Lung (tissue), 12 donors: ENCODE data around the gene ADGRL1. TPM values are rescaled to one million over a fixed set of nuclear protein-coding genes. Genes with fewer than 3 reads are reported as not detected.
"Not testable (repeated sequence)": the region's sequence is repeated elsewhere in the genome, so short reads cannot be mapped to it uniquely, and the experiment has no call there.

Source experiments
- ATAC-seq: fragments of 200-7000 bp; cut with Tn5 transposase; one replicate; pipeline ENCODE4 v1.9.1; 2020; ENCODE audit warnings: moderate number of reproducible peaks; ENCODE audit not compliant: insufficient read depth, low FRiP score
- DNase-seq, 3 donors: peaks; one replicate each; pipeline ENCODE4 v3.0.0-alpha.2; 2013 to 2017
- H3K27ac ChIP-seq, 2 donors: one replicate each; pipeline ENCODE4 v1.5.1; 2013; ENCODE audit warnings: mild to moderate bottlenecking in 2 of 2, moderate library complexity in 2 of 2, control low read depth in 1 of 2, inconsistent platforms in 1 of 2, low read depth in 1 of 2, low read length in 1 of 2
- H3K27me3 ChIP-seq, 3 donors: one replicate each; pipeline ENCODE4 v1.5.1; 2013; ENCODE audit warnings: low read length in 2 of 3; ENCODE audit not compliant: control insufficient read depth in 3 of 3, insufficient read depth in 3 of 3
- H3K36me3 ChIP-seq, 4 donors: one replicate each; pipeline ENCODE4 v1.5.1; 2013; ENCODE audit warnings: low read length in 4 of 4, mild to moderate bottlenecking in 1 of 4, moderate library complexity in 1 of 4; ENCODE audit not compliant: control insufficient read depth in 4 of 4, insufficient read depth in 4 of 4
- H3K4me1 ChIP-seq, 5 donors: one replicate each; pipeline ENCODE4 v1.5.1; 2013; ENCODE audit warnings: low read length in 5 of 5, mild to moderate bottlenecking in 2 of 5, moderate library complexity in 1 of 5; ENCODE audit not compliant: control insufficient read depth in 5 of 5, insufficient read depth in 5 of 5
- H3K4me3 ChIP-seq: one replicate; pipeline ENCODE4 v1.5.1; 2013; ENCODE audit warnings: mild to moderate bottlenecking, control low read depth, moderate library complexity
- H3K9ac ChIP-seq, 2 donors: one replicate each; pipeline ENCODE4 v1.5.1; 2013; ENCODE audit warnings: low read length in 2 of 2, control low read depth in 1 of 2; ENCODE audit not compliant: insufficient read depth in 1 of 2
- H3K9me3 ChIP-seq, 4 donors: one replicate each; pipeline ENCODE4 v1.5.1; 2013; ENCODE audit warnings: low read length in 3 of 4, mild to moderate bottlenecking in 1 of 4, moderate library complexity in 1 of 4; ENCODE audit not compliant: control insufficient read depth in 4 of 4, insufficient read depth in 3 of 4
- CTCF ChIP-seq: IDR thresholded peaks from 2 replicates; pipeline ENCODE4 v1.5.1; 2012; ENCODE audit warnings: mild to moderate bottlenecking; ENCODE audit errors: control extremely low read depth, extremely low read depth
- WGBS, 2 donors: extraction: QIAGEN DNeasy Blood & Tissue Kit; methylation state at CpG; one replicate each; pipeline ENCODE4 v1.1.7; 2013; 5-methylcytosine and 5-hydroxymethylcytosine counted together
- polyA plus RNA-seq, 2 donors: library from polyadenylated mRNA; stranded (reverse); fragments of 200-250 nt; gene quantifications; one replicate each; pipeline ENCODE4 v1.2.1, GENCODE V29; 2013
- total RNA-seq, 2 donors: library from RNA; depleted of rRNA in 1 of 2; stranded (reverse); fragments of >200 nt in 1 of 2; gene quantifications; one replicate each; pipeline ENCODE4 v1.2.1, GENCODE V29; 2014 to 2021
- donor health status: control.
- donor health status: control.
- donor health status: Bipolar disorder and iron deficiency.
- donor health status: healthy.
- donor health status: DM: yes; HTN: yes; CAD: no.

ADGRL1 gene
- total and polyA plus RNA-seq, 4 donors = 9.4 to 35.9 (median 19.3) TPM

- DNase-seq (peak; percentile 44 to 73 (median 62)), ATAC-seq (no peak)
- TF ChIP-seq CTCF = no peak
- no peak overlapping the region for H3K27ac ChIP-seq
- H3K27me3 ChIP-seq = no peaks in the 10 kb centered on the region
- peaks cover 0 to 2% (median 0%) of the 10 kb centered on the region in 4 donors for H3K36me3 ChIP-seq
- H3K4me1 ChIP-seq = peaks cover 0 to 6% (median 0%) of the 10 kb centered on the region in 5 donors
- no peaks in the 10 kb centered on the region for H3K9me3 ChIP-seq
- 49 to 68% methylated on average over 11 to 14 of the region's 14 CpGs for WGBS, 2 donors
- H3K9ac ChIP-seq = no peak overlapping the region
- no peak overlapping the region for H3K4me3 ChIP-seq
Measured at GRCh38 chr19:14183741-14184350, 22.1 kb downstream of the ADGRL1 start.

GRCh38 chr19:14182476-14182875 is 23.5 kb downstream of the ADGRL1 start:
- Histone ChIP-seq H3K4me1 (peaks cover 0 to 6% (median 0%) of the 10 kb centered on the region in 5 donors), H3K36me3 (peaks cover 0 to 4% (median 0%) of the 10 kb centered on the region in 4 donors), H3K9me3 (no peaks in the 10 kb centered on the region), H3K27ac (no peak overlapping the region), H3K9ac (no peak overlapping the region), H3K4me3 (no peak overlapping the region), H3K27me3 (no peaks in the 10 kb centered on the region)
- TF ChIP-seq CTCF = no peak
- ATAC-seq (no peak), DNase-seq (no peak)
- 90 to 95% methylated on average over 8 of the region's 8 CpGs for WGBS, 2 donors

- ATAC-seq (no peak), DNase-seq (no peak)
- Histone ChIP-seq H3K27ac (no peak overlapping the region), H3K27me3 (no peaks in the 10 kb centered on the region), H3K36me3 (peaks cover 0 to 5% (median 2%) of the 10 kb centered on the region in 4 donors), H3K4me3 (no peak overlapping the region), H3K4me1 (peaks cover 0 to 6% (median 0%) of the 10 kb centered on the region in 5 donors), H3K9me3 (no peaks in the 10 kb centered on the region), H3K9ac (no peak overlapping the region)
- 94 to 96% methylated on average over 6 of the region's 6 CpGs for WGBS, 2 donors
- no peak for TF ChIP-seq CTCF
Measured at GRCh38 chr19:14181906-14182305, 24.1 kb downstream of the ADGRL1 start.

GRCh38 chr19:14181199-14181598 is 24.8 kb downstream of the ADGRL1 start:
- not testable (repeated sequence) for H3K4me1 ChIP-seq, DNase-seq, H3K9ac ChIP-seq, ATAC-seq, H3K36me3 ChIP-seq, H3K27ac ChIP-seq, H3K27me3 ChIP-seq, H3K4me3 ChIP-seq, H3K9me3 ChIP-seq
- 92 to 97% methylated on average over 12 of the region's 12 CpGs for WGBS, 2 donors
